HG03175 (cell line): ENCODE data around the gene LPCAT2.

ENCODE experiments used
- ATAC-seq: cut with Tn5 transposase; IDR thresholded peaks from one replicate; pipeline ENCODE4 v1.9.1; 2021; ENCODE audit warnings: mild to moderate bottlenecking, moderate library complexity; ENCODE audit not compliant: unreplicated experiment

The LPCAT2 gene

GRCh38 chr16:55479430-55480140 is 29.3 kb upstream of the LPCAT2 start:
- no peak for ATAC-seq

- ATAC-seq = no peak
Measured at GRCh38 chr16:55480228-55480655, 28.6 kb upstream of the LPCAT2 start.

- no peak for ATAC-seq
Measured at GRCh38 chr16:55481023-55481422, 27.8 kb upstream of the LPCAT2 start.

GRCh38 chr16:55482056-55482455 is 26.8 kb upstream of the LPCAT2 start:
- ATAC-seq = no peak

- no peak for ATAC-seq
Measured at GRCh38 chr16:55487048-55487803, 21.6 kb upstream of the LPCAT2 start.

GRCh38 chr16:55488306-55488705 is 20.6 kb upstream of the LPCAT2 start:
- no peak for ATAC-seq

GRCh38 chr16:55489119-55489955 is 19.5 kb upstream of the LPCAT2 start:
- no peak for ATAC-seq

- ATAC-seq = no peak
Measured at GRCh38 chr16:55489956-55490265, 19.0 kb upstream of the LPCAT2 start.

GRCh38 chr16:55490301-55490700 is 18.6 kb upstream of the LPCAT2 start:
- ATAC-seq = no peak

- ATAC-seq = no peak
Measured at GRCh38 chr16:55491691-55492090, 17.2 kb upstream of the LPCAT2 start.

- ATAC-seq = no peak
Measured at GRCh38 chr16:55492756-55493380, 16.0 kb upstream of the LPCAT2 start.

GRCh38 chr16:55494994-55495421 is 13.9 kb upstream of the LPCAT2 start:
- no peak for ATAC-seq

GRCh38 chr16:55495616-55496289 is 13.1 kb upstream of the LPCAT2 start:
- no peak for ATAC-seq

GRCh38 chr16:55496509-55497145 is 12.2 kb upstream of the LPCAT2 start:
- no peak for ATAC-seq

GRCh38 chr16:55497558-55497957 is 11.3 kb upstream of the LPCAT2 start:
- no peak for ATAC-seq

GRCh38 chr16:55498101-55498500 is 10.8 kb upstream of the LPCAT2 start:
- no peak for ATAC-seq

- ATAC-seq = no peak
Measured at GRCh38 chr16:55499281-55499680, 9.6 kb upstream of the LPCAT2 start.

GRCh38 chr16:55499951-55500529 is 8.8 kb upstream of the LPCAT2 start:
- no peak for ATAC-seq

- no peak for ATAC-seq
Measured at GRCh38 chr16:55500530-55501011, 8.3 kb upstream of the LPCAT2 start.
